Measurements from ENCODE around the gene UBASH3A.

GRCh38 chr21:42374864-42375499, 28.7 kb upstream of the UBASH3A start:
- TF ChIP-seq ZNF362 (tag by site-specific recombination; IDR thresholded peaks at IDR 0.05): no peak
- TF ChIP-seq ZNF132 (tag by site-specific recombination; IDR thresholded peaks at IDR 0.05; ENCODE audit: borderline replicate concordance): no peak
- no peak for TF ChIP-seq ZBTB1 (tag by site-specific recombination; IDR thresholded peaks at IDR 0.05)
- no peak for TF ChIP-seq KLF10 (tag by site-specific recombination; IDR thresholded peaks at IDR 0.05)
- no peak for TF ChIP-seq BCL6B (tag by site-specific recombination; IDR thresholded peaks at IDR 0.05)
- TF ChIP-seq CTCF (tag by site-specific recombination; IDR thresholded peaks at IDR 0.05): no peak
- TF ChIP-seq ZNF76 (tag by site-specific recombination; IDR thresholded peaks at IDR 0.05; ENCODE audit: borderline replicate concordance, low read depth): no peak
- TF ChIP-seq ZNF239 (tag by site-specific recombination; IDR thresholded peaks at IDR 0.05): no peak
